Activated T-cell treated with anti-CD3 and anti-CD28 coated beads, Interleukin-2, amount 50 U/mL, for 72 hours (primary cell): ENCODE results near the gene CTNNA2. TPM values are rescaled to one million over a fixed set of nuclear protein-coding genes. Genes with fewer than 3 reads are reported as not detected.

Experiments used
- ATAC-seq, 2 donors: fragments of 150-1000 bp; cut with Tn5 transposase; replicated peaks in 1 of 2; 2 replicates each; pipeline ENCODE4 v1.10.0; 2021; ENCODE audit warnings: moderate library complexity in 2 of 2, mild to moderate bottlenecking in 1 of 2
- DNase-seq, 2 donors: peaks; one replicate each; pipeline ENCODE4 v3.0.0; 2021 to 2022; ENCODE audit warnings: mixed read lengths in 1 of 2
- H3K27ac Mint-ChIP-seq: one replicate; pipeline ENCODE4 v1.8.0; 2022; ENCODE audit warnings: mild to moderate bottlenecking, moderate library complexity, mixed read lengths
- H3K27me3 Mint-ChIP-seq: one replicate; pipeline ENCODE4 v1.8.0; 2022; ENCODE audit warnings: low read depth, mixed read lengths
- H3K36me3 Mint-ChIP-seq, 2 donors: one replicate each; pipeline ENCODE4 v1.8.0; 2022; ENCODE audit warnings: mixed read lengths in 2 of 2, mild to moderate bottlenecking in 1 of 2; ENCODE audit not compliant: insufficient read depth in 2 of 2
- H3K4me1 Mint-ChIP-seq: one replicate; pipeline ENCODE4 v1.8.0; 2022; ENCODE audit warnings: low read depth, mixed read lengths
- H3K4me3 Mint-ChIP-seq, 2 donors: one replicate each; pipeline ENCODE4 v1.8.0; 2022; ENCODE audit warnings: mild to moderate bottlenecking in 2 of 2, mixed read lengths in 2 of 2, moderate library complexity in 2 of 2
- H3K9me3 Mint-ChIP-seq, 2 donors: one replicate each; pipeline ENCODE4 v1.8.0; 2022; ENCODE audit warnings: mixed read lengths in 2 of 2
- total RNA-seq, 2 donors: library from RNA; stranded (reverse); gene quantifications; one replicate each; pipeline ENCODE4 v1.2.3, GENCODE V29; 2022

The CTNNA2 gene
- total RNA-seq, 2 donors from 2014 or later: not detected

- H3K9me3 Mint-ChIP-seq: peaks cover 8 to 11% of the 10 kb centered on the region in 2 donors
- H3K27ac Mint-ChIP-seq: no peak overlapping the region
- no peaks in the 10 kb centered on the region for H3K27me3 Mint-ChIP-seq
- DNase-seq (no peak), ATAC-seq (no peak)
- H3K4me1 Mint-ChIP-seq: no peaks in the 10 kb centered on the region
- H3K36me3 Mint-ChIP-seq: peaks cover 0 to 3% of the 10 kb centered on the region in 2 donors
- no peak overlapping the region for H3K4me3 Mint-ChIP-seq
Measured at GRCh38 chr2:80496775-80497174, 983.9 kb downstream of the CTNNA2 start.

DNA sequence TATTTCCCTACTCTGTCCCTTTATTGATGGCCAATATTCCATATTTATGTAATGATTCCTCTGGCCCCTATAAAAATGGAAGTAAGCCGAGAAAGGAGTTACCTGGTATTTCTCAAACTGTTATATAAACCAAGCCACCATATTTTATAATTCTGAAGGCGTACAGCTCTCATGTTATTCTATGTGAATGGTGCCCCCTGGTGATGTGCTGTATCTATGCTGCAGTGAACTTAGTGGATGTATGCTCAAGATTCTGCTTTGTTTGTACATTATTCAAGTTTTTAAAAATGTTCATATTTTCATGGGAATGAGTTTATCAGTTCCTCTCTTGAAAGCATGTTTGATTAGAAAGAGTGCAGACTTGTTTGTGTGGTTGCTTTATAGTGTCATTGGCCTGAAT, 986.2 kb downstream of the CTNNA2 start:
- Mint-ChIP-seq H3K27me3 (no peaks in the 10 kb centered on the region), H3K27ac (no peak overlapping the region), H3K4me1 (no peaks in the 10 kb centered on the region), H3K4me3 (no peak overlapping the region), H3K9me3 (peaks cover 5 to 6% of the 10 kb centered on the region in 2 donors), H3K36me3 (peaks cover 0 to 3% of the 10 kb centered on the region in 2 donors)
- no peak for ATAC-seq
- DNase-seq: no peak

DNA sequence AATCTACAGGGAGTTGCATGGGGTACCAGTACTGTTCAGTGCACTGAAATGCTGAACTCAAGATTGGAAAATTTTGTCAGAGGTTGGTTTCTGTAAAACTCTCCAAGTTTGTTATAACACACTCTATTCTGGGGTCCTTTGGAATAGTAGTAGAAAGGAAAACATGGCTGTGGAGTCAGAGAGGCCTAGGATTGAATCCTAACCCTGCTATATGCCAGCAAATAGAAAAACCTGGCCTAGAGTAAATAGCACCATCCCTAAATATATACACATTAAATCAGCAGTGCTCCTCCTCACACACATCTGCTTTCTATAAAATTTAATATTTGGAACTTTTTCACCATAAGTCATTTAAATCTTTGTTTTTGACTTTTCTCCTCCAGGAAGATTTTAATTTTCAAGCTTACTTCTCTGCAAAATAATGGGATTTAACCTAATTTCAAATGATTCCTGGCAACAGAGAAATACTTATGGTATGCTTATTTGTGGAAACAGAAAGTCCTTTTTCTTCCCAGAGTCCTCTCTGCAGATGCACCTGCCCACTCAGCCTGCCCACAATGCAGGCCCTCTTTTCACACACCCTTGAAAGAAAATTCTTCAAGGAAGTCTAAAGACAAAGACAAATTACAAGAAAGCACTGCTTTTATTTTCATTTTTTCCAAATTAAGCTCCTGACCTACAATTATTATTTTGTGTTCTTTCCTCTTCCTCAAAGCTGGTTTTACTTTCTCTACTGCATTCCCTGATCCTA, 989.2 kb downstream of the CTNNA2 start:
- Mint-ChIP-seq H3K4me1 (no peaks in the 10 kb centered on the region), H3K36me3 (peaks cover 0 to 3% of the 10 kb centered on the region in 2 donors), H3K9me3 (peaks cover 5 to 10% of the 10 kb centered on the region in 2 donors), H3K27ac (no peak overlapping the region), H3K4me3 (no peak overlapping the region), H3K27me3 (no peaks in the 10 kb centered on the region)
- ATAC-seq (no peak), DNase-seq (no peak)

GRCh38 chr2:80506563-80506962, 993.7 kb downstream of the CTNNA2 start:
- Mint-ChIP-seq H3K36me3 (peaks cover 0 to 1% of the 10 kb centered on the region in 2 donors), H3K27ac (no peak overlapping the region), H3K4me1 (no peaks in the 10 kb centered on the region), H3K4me3 (no peak overlapping the region), H3K9me3 (peaks cover 10 to 11% of the 10 kb centered on the region in 2 donors), H3K27me3 (no peaks in the 10 kb centered on the region)
- no peak for ATAC-seq
- no peak for DNase-seq

- no peaks in the 10 kb centered on the region for H3K36me3 Mint-ChIP-seq
- DNase-seq (no peak), ATAC-seq (no peak)
Measured at GRCh38 chr2:80510716-80511115, 997.9 kb downstream of the CTNNA2 start.

DNA sequence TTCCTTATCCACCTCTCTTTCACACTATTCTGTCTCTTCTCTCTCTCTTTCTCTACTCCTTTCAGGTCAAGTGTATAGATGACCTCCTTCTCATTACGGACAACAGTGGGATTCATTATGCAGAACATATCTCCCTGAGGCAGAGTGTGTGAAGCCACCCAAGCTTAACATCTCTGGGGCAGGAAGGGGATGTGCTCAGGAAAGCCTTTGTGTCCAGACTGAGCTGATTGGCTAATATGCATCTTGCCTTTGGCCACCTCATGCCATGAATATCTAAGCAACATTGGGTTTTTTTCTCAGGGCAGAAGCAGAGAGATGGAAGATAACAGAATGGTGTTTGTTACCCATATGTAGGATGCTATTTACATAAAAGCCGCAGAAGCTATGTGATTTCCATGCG, 1003.1 kb downstream of the CTNNA2 start:
- Mint-ChIP-seq H3K4me1 (no peaks in the 10 kb centered on the region), H3K27me3 (no peaks in the 10 kb centered on the region), H3K4me3 (no peak overlapping the region), H3K9me3 (peaks cover 2 to 8% of the 10 kb centered on the region in 2 donors), H3K27ac (no peak overlapping the region), H3K36me3 (no peaks in the 10 kb centered on the region)
- ATAC-seq (no peak), DNase-seq (no peak)

More at GRCh38 chr2:80510716-80511115, 997.9 kb downstream of the CTNNA2 start:
- Mint-ChIP-seq H3K4me3 (no peak overlapping the region), H3K4me1 (no peaks in the 10 kb centered on the region), H3K27me3 (no peaks in the 10 kb centered on the region), H3K9me3 (peaks cover 10 to 11% of the 10 kb centered on the region in 2 donors), H3K27ac (no peak overlapping the region)

DNA sequence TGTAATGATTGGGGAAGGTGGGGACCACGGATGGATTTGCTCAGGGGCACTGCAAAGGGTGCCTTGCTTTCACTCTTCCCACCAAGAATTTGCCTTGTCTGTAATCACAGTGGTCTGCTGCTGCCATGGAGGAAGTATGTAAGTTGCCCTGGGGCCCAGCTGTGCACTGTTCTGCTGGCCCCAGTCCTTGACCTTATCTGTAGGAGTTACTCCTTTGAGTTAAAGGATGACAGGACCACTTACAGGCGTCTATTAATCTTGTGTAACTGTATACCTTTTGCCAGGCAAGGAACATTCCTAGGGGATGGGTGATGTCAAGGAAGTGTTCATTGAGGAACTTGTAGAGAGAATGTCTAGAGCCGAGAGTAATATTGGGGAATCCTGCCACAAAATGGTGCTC, 1004.5 kb downstream of the CTNNA2 start:
- Mint-ChIP-seq H3K27ac (no peak overlapping the region), H3K4me3 (no peak overlapping the region), H3K27me3 (no peaks in the 10 kb centered on the region), H3K36me3 (no peaks in the 10 kb centered on the region), H3K4me1 (no peaks in the 10 kb centered on the region), H3K9me3 (peaks cover 2 to 8% of the 10 kb centered on the region in 2 donors)
- DNase-seq (no peak), ATAC-seq (no peak)

DNA sequence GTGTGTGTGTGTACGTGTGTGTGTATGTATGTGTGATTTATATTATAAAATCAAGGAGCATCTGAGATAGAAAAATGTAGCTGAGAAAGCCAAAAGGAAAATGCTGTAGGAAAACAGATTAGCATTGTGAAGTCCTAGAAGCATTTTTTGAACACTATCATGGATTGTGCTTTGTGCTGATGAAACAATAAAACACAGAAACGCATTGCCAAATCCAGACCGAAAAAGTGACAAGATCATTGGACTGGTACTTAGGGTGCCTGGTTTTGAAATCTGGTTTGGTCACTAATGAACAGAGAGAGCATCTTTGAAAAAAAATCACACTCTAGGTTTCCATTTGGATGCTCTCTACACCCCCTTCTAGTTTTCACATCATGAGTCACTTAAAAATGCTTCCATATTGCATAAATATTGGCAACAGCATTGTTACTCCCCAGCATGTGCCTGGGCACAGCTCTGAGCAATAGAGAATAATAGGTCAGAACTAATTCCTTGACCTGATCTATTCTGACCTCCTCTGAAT, 1006.3 kb downstream of the CTNNA2 start:
- Mint-ChIP-seq H3K36me3 (no peaks in the 10 kb centered on the region), H3K27ac (no peak overlapping the region), H3K4me1 (no peaks in the 10 kb centered on the region), H3K4me3 (no peak overlapping the region), H3K9me3 (peaks cover 2 to 8% of the 10 kb centered on the region in 2 donors), H3K27me3 (no peaks in the 10 kb centered on the region)
- DNase-seq: no peak
- ATAC-seq: no peak

DNA sequence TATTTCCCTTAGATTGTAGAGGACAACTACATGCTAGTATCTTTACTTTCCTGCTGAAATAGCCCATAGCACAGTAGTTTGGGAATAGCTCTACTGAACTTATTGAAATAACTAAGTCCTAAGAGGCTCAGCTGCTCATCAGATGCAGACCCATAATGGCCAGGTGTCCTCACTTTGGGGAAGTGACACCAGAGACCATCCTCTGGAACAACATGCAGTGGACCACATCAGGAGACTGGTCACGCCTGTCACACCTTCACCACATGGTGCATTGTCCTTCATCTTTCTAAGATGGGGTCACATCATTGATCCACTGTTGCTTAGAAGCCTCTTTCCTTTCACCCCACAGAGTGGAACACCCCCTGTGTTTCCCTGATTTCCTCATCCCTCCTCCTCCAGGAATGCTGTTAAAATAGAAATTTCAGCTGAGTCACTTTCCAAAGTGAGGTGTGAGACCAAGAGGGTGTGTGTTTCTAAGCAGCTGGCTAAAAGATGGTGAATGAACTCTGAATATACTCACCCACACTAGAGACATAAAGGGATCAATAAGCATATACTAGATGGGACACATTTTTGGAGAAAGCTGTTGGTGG, 1006.9 kb downstream of the CTNNA2 start:
- ATAC-seq (no peak), DNase-seq (no peak)
- H3K9me3 Mint-ChIP-seq: peaks cover 2 to 6% of the 10 kb centered on the region in 2 donors
- H3K36me3 Mint-ChIP-seq: no peaks in the 10 kb centered on the region
- no peak overlapping the region for H3K27ac Mint-ChIP-seq
- no peaks in the 10 kb centered on the region for H3K4me1 Mint-ChIP-seq
- no peaks in the 10 kb centered on the region for H3K27me3 Mint-ChIP-seq
- H3K4me3 Mint-ChIP-seq: no peak overlapping the region

DNA sequence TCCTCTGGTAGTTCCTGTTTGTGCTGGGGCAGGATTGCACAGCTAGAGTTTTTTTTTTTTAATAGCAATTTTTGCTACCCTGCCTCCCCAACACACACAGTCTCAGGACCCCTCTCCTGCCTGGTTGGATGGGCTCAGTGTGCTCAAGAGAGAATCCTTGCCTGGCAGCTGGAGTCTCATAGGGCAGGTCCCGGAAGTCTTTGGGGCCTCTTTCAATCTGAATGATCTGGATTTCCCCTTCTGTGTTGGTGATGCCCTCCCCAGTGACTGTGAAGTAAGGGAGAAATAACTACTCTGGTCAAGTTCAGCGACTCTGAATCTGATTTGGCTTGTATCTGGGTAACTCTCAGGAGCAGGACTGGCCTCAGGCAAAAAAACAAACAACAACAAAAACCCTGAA, 1012.3 kb downstream of the CTNNA2 start:
- ATAC-seq: no peak
- Mint-ChIP-seq H3K36me3 (no peaks in the 10 kb centered on the region), H3K9me3 (peaks cover 1 to 3% of the 10 kb centered on the region in 2 donors), H3K27ac (no peak overlapping the region), H3K4me3 (no peak overlapping the region), H3K4me1 (no peaks in the 10 kb centered on the region), H3K27me3 (no peaks in the 10 kb centered on the region)
- no peak for DNase-seq

GRCh38 chr2:80527119-80527518, 1014.3 kb downstream of the CTNNA2 start:
- DNase-seq (no peak), ATAC-seq (no peak)
- H3K36me3 Mint-ChIP-seq: no peaks in the 10 kb centered on the region
- no peaks in the 10 kb centered on the region for H3K27me3 Mint-ChIP-seq
- H3K4me3 Mint-ChIP-seq: no peak overlapping the region
- H3K9me3 Mint-ChIP-seq: peaks cover 1 to 4% of the 10 kb centered on the region in 2 donors
- H3K4me1 Mint-ChIP-seq: no peaks in the 10 kb centered on the region
- no peak overlapping the region for H3K27ac Mint-ChIP-seq

DNA sequence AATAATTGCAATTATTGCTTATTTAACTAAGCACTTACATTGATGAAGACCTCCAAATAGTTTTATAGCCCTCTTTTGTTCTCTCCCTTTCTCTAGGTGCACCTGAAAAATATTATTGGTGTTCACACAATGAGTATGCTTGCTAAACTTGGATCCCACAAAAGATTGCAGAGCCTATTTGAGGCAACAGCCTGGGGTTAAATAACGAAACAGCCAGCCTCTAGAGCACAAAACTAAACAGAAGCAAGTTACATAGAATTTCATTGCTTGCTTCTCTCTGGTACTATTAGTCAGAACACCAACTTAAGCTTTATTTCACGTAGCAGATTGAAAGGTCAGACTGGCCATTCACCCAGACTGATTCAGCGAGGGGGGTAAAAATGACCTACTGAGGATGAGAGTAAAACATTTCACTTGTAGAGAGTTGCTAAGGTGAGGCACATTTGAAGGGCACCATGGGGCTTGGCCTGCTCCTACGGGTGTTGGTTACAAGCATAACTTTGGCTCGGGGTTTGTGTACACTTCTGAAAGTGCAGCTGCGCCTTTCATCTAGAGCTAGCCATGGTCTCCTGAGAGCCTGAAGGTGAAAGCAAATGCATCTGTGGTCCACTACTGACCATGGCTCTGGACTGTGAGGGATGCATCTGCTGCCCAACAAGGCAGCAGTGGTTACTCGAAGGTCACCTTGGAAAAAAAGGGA, 1016.8 kb downstream of the CTNNA2 start:
- Mint-ChIP-seq H3K9me3 (peaks cover 6% of the 10 kb centered on the region in 2 donors), H3K4me1 (no peaks in the 10 kb centered on the region), H3K4me3 (no peak overlapping the region), H3K27ac (no peak overlapping the region), H3K27me3 (no peaks in the 10 kb centered on the region), H3K36me3 (peaks cover 0 to 2% of the 10 kb centered on the region in 2 donors)
- ATAC-seq (no peak), DNase-seq (no peak)

- DNase-seq: no peak
- Mint-ChIP-seq H3K27me3 (no peaks in the 10 kb centered on the region), H3K4me3 (no peak overlapping the region), H3K36me3 (peaks cover 0 to 2% of the 10 kb centered on the region in 2 donors), H3K9me3 (peaks cover 4 to 6% of the 10 kb centered on the region in 2 donors), H3K4me1 (no peaks in the 10 kb centered on the region), H3K27ac (no peak overlapping the region)
- no peak for ATAC-seq
Measured at GRCh38 chr2:80530442-80531064, 1017.7 kb downstream of the CTNNA2 start.
